ENCODE data around the gene NIFK.
A peak's percentile ranks its signal among the peaks of the same experiment; 100 is the strongest.

DNA sequence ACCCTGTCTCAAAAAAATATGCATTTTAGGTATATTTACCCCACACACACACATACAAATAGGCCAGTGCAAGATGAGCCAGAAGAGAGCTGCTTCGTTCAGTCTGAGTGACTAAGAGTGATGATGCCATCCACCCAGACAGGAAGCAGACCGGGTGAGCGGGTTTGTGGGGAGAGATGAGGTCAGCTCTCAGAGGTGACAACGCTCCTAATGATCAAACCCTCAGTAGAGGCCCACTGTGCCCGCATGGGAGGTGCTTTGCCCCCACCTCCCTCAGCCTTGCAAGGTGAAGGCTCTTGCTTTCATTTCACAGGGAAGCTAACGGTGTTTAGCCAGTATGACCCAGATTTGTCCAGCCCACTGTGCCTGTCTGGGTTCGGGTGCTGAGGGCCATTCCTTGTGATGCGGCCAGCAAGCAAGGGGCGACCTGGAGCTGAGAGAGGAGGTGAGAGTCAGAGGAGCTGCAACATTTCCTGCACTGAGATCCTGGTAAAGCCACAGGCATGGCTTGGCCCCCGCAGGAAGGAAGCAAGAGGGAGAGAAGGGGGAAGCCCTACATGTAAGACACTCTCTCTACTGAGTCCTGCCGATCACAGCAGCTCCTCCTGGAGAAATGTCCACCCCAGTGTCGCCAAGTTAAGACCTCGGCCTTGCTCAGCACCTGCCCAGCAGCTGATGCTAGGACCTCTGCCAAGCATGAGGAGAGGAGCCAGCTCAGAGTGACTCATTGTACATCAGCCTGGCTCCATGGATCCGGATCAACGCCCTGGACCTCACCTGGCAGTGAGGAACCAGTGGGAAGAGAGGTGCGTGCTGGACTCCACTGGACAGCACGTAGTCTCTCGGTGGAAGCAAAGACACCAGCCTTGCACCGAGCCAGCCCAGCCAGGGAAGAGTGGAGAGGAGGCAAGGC lies 37.0 kb downstream of the NIFK start:
- TF ChIP-seq POLR2AphosphoS5 (IDR thresholded peaks at IDR 0.05; ENCODE audit: low read depth, low read length) (no peak), POLR2A (IDR thresholded peaks at IDR 0.05; ENCODE audit: low read depth, low read length) (0 out of 2 replicates have a peak, but pooled peaks have one; percentile 28), PAX5 (IDR thresholded peaks at IDR 0.05; ENCODE audit: insufficient read depth, low read length, severe bottlenecking) (no peak), TAF1 (IDR thresholded peaks at IDR 0.05; ENCODE audit: low read depth, low read length) (no peak; the same call in 1 of the 2 replicates), POU2F2 (IDR thresholded peaks at IDR 0.05; ENCODE audit: low read depth, low read length) (no peak)
